Type B pancreatic cell (in vitro differentiated cells): Measurements from ENCODE around the gene TBC1D22A. TPM values are rescaled to one million over a fixed set of nuclear protein-coding genes. Genes with fewer than 3 reads are reported as not detected.

ENCODE experiments used
- DNase-seq: peaks from one replicate; pipeline ENCODE4 v3.0.0; 2021; ENCODE audit warnings: mixed read lengths; ENCODE audit not compliant: unreplicated experiment; ENCODE audit errors: extremely low spot score
- H3K27ac Mint-ChIP-seq: 2 replicates; pipeline ENCODE4 v1.8.0; 2021; ENCODE audit warnings: mild to moderate bottlenecking, mixed read lengths
- H3K27me3 Mint-ChIP-seq: 2 replicates; pipeline ENCODE4 v1.8.0; 2021; ENCODE audit warnings: mixed read lengths
- H3K36me3 Mint-ChIP-seq: 2 replicates; pipeline ENCODE4 v1.8.0; 2021; ENCODE audit warnings: mixed read lengths
- H3K4me1 Mint-ChIP-seq: one replicate; pipeline ENCODE4 v1.8.0; 2021; ENCODE audit warnings: mixed read lengths; ENCODE audit not compliant: unreplicated experiment
- H3K4me3 Mint-ChIP-seq: 2 replicates; pipeline ENCODE4 v1.8.0; 2021; ENCODE audit warnings: mild to moderate bottlenecking, mixed read lengths
- H3K9me3 Mint-ChIP-seq: 2 replicates; pipeline ENCODE4 v1.8.0; 2021; ENCODE audit warnings: mixed read lengths
- total RNA-seq: library from RNA; stranded (reverse); gene quantifications from 2 replicates; pipeline ENCODE4 v1.2.1, GENCODE V29; 2021; ENCODE audit warnings: low replicate concordance
- TF ChIP-seq, protein P1 (sequence below): fragments of 200-600 bp; sonication (generic); conservative IDR thresholded peaks from 2 replicates; pipeline ENCODE4 v1.5.0; 2021; ENCODE audit warnings: antibody characterized with exemption, mild to moderate bottlenecking

Gene TBC1D22A
- total RNA-seq, 1 donor from 2014 or later, result 16.2 TPM

DNA sequence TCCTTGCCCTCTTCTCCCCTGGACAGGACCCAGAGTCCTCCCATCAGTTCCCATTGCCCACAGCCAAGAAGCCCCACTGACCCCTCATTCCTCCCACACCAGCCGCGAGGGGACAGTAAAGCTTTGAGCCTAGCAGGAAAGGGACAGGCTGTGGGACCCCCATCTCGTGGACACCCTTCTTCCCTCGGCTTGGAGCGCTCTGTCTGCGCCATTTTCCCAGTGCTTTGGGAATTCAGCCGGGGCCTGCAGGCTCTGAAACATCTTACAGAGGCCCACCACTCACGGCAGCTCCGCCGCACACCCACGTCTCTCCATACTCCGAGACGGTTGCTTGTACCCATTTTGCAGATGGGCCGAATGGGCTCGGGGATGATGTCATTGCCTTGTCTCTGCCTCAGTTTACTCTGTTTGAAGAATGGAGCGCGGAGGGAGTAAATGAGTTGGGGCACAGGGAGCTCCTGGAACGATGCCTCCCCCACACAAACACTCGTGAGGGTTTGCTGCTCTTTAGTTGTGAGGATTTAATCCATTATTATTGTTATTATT is 447.7 kb downstream of the TBC1D22A start:
- no peak overlapping the region for H3K27ac Mint-ChIP-seq
- peaks cover 7% of the 10 kb centered on the region for H3K9me3 Mint-ChIP-seq
- H3K4me1 Mint-ChIP-seq, result no peaks in the 10 kb centered on the region
- TF ChIP-seq, protein P1, sequence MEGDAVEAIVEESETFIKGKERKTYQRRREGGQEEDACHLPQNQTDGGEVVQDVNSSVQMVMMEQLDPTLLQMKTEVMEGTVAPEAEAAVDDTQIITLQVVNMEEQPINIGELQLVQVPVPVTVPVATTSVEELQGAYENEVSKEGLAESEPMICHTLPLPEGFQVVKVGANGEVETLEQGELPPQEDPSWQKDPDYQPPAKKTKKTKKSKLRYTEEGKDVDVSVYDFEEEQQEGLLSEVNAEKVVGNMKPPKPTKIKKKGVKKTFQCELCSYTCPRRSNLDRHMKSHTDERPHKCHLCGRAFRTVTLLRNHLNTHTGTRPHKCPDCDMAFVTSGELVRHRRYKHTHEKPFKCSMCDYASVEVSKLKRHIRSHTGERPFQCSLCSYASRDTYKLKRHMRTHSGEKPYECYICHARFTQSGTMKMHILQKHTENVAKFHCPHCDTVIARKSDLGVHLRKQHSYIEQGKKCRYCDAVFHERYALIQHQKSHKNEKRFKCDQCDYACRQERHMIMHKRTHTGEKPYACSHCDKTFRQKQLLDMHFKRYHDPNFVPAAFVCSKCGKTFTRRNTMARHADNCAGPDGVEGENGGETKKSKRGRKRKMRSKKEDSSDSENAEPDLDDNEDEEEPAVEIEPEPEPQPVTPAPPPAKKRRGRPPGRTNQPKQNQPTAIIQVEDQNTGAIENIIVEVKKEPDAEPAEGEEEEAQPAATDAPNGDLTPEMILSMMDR, result no peak
- H3K36me3 Mint-ChIP-seq, result peaks cover 3% of the 10 kb centered on the region
- DNase-seq, result peak; percentile 43
- H3K4me3 Mint-ChIP-seq, result no peak overlapping the region
- no peaks in the 10 kb centered on the region for H3K27me3 Mint-ChIP-seq

GRCh38 chr22:47210686-47211085 is 448.2 kb downstream of the TBC1D22A start:
- no peak for DNase-seq
- Mint-ChIP-seq H3K4me3 (no peak overlapping the region), H3K27me3 (no peaks in the 10 kb centered on the region), H3K36me3 (peaks cover 3% of the 10 kb centered on the region), H3K4me1 (no peaks in the 10 kb centered on the region), H3K27ac (no peak overlapping the region), H3K9me3 (peaks cover 7% of the 10 kb centered on the region)
- TF ChIP-seq, protein P1, result no peak

DNA sequence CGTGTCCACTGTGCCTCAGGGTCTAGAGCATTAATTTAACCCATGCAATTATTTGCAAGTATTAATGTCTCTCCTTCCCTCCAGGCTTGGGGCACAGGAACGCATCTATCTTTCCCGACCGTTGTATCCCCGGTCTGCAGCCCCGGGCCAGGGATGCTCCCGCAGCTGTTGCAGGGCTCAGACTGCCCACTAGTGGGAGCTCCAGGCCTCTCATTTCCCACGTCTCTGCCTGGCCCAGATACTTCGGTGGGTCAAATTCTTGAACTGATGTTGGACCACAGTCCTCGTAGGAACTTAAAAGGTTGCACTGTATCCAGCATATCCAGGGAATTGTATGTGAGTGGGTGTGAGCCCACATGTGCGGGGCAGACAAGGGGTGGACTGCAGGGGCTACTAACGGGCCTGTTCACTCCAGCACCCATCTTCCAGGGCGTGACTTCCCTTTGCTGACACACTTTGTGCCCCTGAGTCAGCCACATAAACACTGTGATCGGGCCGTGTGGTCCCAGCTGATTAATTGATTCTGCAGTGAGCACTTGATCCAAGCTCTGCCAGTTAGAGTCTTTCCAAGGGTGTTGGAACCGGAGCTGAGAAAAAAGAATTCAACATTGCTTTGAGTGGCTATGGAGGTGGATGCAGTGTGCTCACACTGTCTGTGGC is 451.3 kb downstream of the TBC1D22A start:
- Mint-ChIP-seq H3K9me3 (peaks cover 10% of the 10 kb centered on the region), H3K27ac (no peak overlapping the region), H3K4me1 (no peaks in the 10 kb centered on the region), H3K36me3 (peaks cover 3% of the 10 kb centered on the region), H3K4me3 (no peak overlapping the region), H3K27me3 (no peaks in the 10 kb centered on the region)
- TF ChIP-seq, protein P1, result peak; percentile 66
- no peak for DNase-seq

- TF ChIP-seq, protein P1, result no peak
- Mint-ChIP-seq H3K4me3 (no peak overlapping the region), H3K4me1 (no peaks in the 10 kb centered on the region), H3K27me3 (no peaks in the 10 kb centered on the region), H3K27ac (no peak overlapping the region), H3K9me3 (peaks cover 14% of the 10 kb centered on the region), H3K36me3 (peaks cover 7% of the 10 kb centered on the region)
- DNase-seq, result no peak
Measured at GRCh38 chr22:47215851-47216250, 453.4 kb downstream of the TBC1D22A start.

DNA sequence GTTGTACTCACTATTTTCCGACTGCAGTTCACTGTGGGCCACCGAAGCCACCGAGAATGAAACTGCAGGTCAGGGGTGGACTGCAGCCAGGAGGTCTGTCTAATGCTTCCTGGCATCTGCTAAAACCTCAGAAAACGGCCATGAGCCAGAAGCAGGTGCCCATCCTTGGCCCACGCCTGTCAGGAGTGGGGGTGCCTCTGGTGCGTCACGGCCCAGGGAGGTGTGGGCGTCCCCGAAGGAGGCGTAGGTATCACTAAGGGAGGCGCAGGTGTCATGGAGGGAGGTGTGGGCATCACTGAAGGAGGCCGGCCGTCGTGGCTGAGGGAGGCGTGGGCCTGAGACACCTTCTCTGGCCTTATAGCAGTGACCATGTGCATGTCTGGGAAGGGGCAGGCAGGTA is 456.2 kb downstream of the TBC1D22A start:
- H3K9me3 Mint-ChIP-seq, result peaks cover 12% of the 10 kb centered on the region
- no peak overlapping the region for H3K27ac Mint-ChIP-seq
- no peaks in the 10 kb centered on the region for H3K4me1 Mint-ChIP-seq
- no peak for DNase-seq
- peaks cover 3% of the 10 kb centered on the region for H3K36me3 Mint-ChIP-seq
- TF ChIP-seq, protein P1, result no peak
- H3K4me3 Mint-ChIP-seq, result no peak overlapping the region
- H3K27me3 Mint-ChIP-seq, result no peaks in the 10 kb centered on the region
